SU-DHL-6 (cell line): ENCODE results near the gene C6orf163.

ENCODE experiments used
- EZH2phosphoT487 ChIP-seq: fragments of 200-600 bp; sonication (generic), shearing (Covaris generic); conservative IDR thresholded peaks from 2 replicates; pipeline ENCODE4 v1.6.1; 2018; ENCODE audit warnings: mild to moderate bottlenecking, antibody characterized with exemption, low read length, moderate library complexity, mixed read lengths
- TF ChIP-seq, protein P1 (sequence below): fragments of 200-600 bp; sonication (generic); IDR thresholded peaks from one replicate; pipeline ENCODE4 v1.5.1; 2017; ENCODE audit warnings: antibody characterized with exemption, mild to moderate bottlenecking, low read length, moderate library complexity; ENCODE audit not compliant: insufficient read depth, poor library complexity, severe bottlenecking

DNA sequence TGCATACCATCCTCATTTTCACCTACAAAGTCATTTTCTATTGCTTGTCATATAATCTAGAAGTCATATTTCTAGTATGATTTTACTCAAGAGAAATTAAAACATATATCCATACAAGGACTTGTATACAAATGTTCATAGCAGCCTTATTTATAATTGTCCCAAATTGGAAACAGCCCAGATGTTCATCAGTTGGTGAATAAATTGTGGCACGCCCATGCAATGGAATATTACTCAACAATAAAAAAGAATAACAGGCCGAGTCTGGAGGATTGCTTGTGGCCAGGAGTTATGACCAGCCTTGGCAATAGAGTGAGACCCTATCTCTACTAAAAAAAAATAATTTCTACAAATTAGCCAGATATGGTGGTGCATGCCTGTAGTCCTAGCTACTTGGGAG is 28.8 kb downstream of the C6orf163 start:
- TF ChIP-seq, protein P1, sequence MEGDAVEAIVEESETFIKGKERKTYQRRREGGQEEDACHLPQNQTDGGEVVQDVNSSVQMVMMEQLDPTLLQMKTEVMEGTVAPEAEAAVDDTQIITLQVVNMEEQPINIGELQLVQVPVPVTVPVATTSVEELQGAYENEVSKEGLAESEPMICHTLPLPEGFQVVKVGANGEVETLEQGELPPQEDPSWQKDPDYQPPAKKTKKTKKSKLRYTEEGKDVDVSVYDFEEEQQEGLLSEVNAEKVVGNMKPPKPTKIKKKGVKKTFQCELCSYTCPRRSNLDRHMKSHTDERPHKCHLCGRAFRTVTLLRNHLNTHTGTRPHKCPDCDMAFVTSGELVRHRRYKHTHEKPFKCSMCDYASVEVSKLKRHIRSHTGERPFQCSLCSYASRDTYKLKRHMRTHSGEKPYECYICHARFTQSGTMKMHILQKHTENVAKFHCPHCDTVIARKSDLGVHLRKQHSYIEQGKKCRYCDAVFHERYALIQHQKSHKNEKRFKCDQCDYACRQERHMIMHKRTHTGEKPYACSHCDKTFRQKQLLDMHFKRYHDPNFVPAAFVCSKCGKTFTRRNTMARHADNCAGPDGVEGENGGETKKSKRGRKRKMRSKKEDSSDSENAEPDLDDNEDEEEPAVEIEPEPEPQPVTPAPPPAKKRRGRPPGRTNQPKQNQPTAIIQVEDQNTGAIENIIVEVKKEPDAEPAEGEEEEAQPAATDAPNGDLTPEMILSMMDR = no peak
- TF ChIP-seq EZH2phosphoT487 = no peak
